Keratinocyte (primary cell): ENCODE measurements around the gene LILRB5.

Experiments used
- EZH2 ChIP-seq: IDR thresholded peaks from one replicate; pipeline ENCODE4 v1.6.1; 2012; ENCODE audit warnings: inconsistent platforms, mild to moderate bottlenecking, low read length, moderate library complexity
- TF ChIP-seq, protein P1 (sequence below), 3 experiments: IDR thresholded peaks in 1 of 3; conservative IDR thresholded peaks in 1 of 3; optimal IDR thresholded peaks in 1 of 3; 2 replicates in 2 of 3; 3 replicates in 1 of 3; pipeline versions ENCODE3 to v1.5.1; 2011; ENCODE audit warnings: low read length in 3 of 3, mild to moderate bottlenecking in 3 of 3, moderate library complexity in 2 of 3, control low read depth in 1 of 3, inconsistent platforms in 1 of 3; ENCODE audit not compliant: insufficient read depth in 2 of 3; ENCODE audit errors: extremely low read depth in 1 of 3

DNA sequence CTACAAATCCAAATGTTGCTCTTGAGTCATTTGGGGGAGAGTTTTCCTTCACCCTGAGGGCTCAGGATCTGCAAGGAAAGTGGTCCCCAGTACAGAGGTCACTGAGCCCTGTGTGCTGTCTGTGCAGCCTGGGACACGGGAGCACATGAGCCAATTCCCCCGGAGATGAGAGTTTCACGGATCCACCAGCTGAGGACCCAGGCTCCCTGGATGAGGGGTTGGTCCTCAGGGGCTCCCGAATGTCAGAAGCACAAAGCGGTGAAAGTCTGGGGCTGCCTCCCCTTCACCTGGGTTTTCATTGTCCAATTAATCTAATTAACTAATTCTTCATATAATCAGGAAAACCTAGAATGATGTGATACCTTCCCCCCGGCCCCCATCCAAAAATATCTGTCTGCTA, 37.5 kb upstream of the LILRB5 start:
- TF ChIP-seq, protein P1, sequence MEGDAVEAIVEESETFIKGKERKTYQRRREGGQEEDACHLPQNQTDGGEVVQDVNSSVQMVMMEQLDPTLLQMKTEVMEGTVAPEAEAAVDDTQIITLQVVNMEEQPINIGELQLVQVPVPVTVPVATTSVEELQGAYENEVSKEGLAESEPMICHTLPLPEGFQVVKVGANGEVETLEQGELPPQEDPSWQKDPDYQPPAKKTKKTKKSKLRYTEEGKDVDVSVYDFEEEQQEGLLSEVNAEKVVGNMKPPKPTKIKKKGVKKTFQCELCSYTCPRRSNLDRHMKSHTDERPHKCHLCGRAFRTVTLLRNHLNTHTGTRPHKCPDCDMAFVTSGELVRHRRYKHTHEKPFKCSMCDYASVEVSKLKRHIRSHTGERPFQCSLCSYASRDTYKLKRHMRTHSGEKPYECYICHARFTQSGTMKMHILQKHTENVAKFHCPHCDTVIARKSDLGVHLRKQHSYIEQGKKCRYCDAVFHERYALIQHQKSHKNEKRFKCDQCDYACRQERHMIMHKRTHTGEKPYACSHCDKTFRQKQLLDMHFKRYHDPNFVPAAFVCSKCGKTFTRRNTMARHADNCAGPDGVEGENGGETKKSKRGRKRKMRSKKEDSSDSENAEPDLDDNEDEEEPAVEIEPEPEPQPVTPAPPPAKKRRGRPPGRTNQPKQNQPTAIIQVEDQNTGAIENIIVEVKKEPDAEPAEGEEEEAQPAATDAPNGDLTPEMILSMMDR (optimal IDR thresholded peaks at IDR 0.05 in 1 of 3, IDR thresholded peaks at IDR 0.05 in 1 of 3, conservative IDR thresholded peaks at IDR 0.05 in 1 of 3; ENCODE audit: extremely low read depth in 1 of 3, insufficient read depth in 2 of 3, low read length in 3 of 3), result no peak
- no peak for TF ChIP-seq EZH2
